Neutrophil (primary cell): ENCODE measurements around the gene SURF1.

Experiments
- H3K27ac ChIP-seq: fragments of 200-600 bp; sonication (generic); 2 replicates; pipeline ENCODE4 v1.5.1; 2016; ENCODE audit warnings: mild to moderate bottlenecking, moderate library complexity
- H3K27me3 ChIP-seq: fragments of 200-600 bp; sonication (generic); 2 replicates; pipeline ENCODE4 v1.6.0; 2016; ENCODE audit warnings: mild to moderate bottlenecking
- H3K36me3 ChIP-seq: fragments of 200-600 bp; sonication (generic); 2 replicates; pipeline ENCODE4 v1.5.1; 2017
- H3K4me1 ChIP-seq, 2 experiments: fragments of 200-600 bp in 1 of 2; sonication (generic) in 1 of 2; 1 replicate in 1 of 2; 2 replicates in 1 of 2; pipeline versions ENCODE4 v1.5.1 to v1.6.1; 2013 to 2016; ENCODE audit warnings: low read depth in 1 of 2, low read length in 1 of 2, mild to moderate bottlenecking in 1 of 2, moderate library complexity in 1 of 2; ENCODE audit not compliant: control insufficient read depth in 1 of 2, insufficient read depth in 1 of 2
- H3K4me3 ChIP-seq, 2 experiments: fragments of 200-600 bp in 1 of 2; sonication (generic) in 1 of 2; 1 replicate in 1 of 2; 2 replicates in 1 of 2; pipeline ENCODE4 v1.5.1; 2013 to 2016; ENCODE audit warnings: low read depth in 1 of 2, low read length in 1 of 2, mild to moderate bottlenecking in 1 of 2, moderate library complexity in 1 of 2
- H3K9me3 ChIP-seq: fragments of 200-600 bp; sonication (generic); 2 replicates; pipeline ENCODE4 v1.5.1; 2016
- TF ChIP-seq, protein P1 (sequence below): fragments of 200-600 bp; sonication (generic); IDR thresholded peaks from 2 replicates; pipeline ENCODE4 v1.5.1; 2016; ENCODE audit warnings: antibody characterized with exemption

The SURF1 gene

DNA sequence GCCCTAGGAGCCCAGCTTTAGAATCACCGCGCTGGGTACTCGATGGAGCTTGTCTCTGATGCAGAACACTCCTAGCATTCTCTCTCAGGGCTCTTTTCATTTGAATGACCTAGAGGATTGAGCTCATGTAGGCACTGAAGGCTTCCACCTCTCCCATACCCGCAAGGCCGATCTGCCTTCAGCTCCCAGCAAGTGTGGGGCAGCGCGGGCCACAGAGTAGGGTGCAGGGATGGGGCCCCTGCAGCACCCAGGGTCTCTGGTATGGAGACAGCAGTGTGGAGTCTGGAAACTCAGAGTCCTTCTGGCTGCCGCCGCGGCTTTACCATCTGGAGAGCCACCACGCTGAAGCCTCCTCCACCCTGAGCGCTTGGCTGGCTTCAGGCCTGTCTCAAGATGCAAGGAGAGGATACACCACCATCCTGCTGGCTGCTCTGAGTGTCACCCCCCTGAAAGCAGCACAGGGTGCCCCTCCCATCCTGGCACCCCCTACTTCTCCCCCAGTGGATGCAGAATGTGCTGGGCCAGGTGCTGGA is 32.8 kb upstream of the SURF1 start:
- no peaks in the 10 kb centered on the region for H3K4me1 ChIP-seq
- no peaks in the 10 kb centered on the region for H3K36me3 ChIP-seq
- H3K9me3 ChIP-seq: no peaks in the 10 kb centered on the region
- TF ChIP-seq, protein P1, sequence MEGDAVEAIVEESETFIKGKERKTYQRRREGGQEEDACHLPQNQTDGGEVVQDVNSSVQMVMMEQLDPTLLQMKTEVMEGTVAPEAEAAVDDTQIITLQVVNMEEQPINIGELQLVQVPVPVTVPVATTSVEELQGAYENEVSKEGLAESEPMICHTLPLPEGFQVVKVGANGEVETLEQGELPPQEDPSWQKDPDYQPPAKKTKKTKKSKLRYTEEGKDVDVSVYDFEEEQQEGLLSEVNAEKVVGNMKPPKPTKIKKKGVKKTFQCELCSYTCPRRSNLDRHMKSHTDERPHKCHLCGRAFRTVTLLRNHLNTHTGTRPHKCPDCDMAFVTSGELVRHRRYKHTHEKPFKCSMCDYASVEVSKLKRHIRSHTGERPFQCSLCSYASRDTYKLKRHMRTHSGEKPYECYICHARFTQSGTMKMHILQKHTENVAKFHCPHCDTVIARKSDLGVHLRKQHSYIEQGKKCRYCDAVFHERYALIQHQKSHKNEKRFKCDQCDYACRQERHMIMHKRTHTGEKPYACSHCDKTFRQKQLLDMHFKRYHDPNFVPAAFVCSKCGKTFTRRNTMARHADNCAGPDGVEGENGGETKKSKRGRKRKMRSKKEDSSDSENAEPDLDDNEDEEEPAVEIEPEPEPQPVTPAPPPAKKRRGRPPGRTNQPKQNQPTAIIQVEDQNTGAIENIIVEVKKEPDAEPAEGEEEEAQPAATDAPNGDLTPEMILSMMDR: no peak
- no peak overlapping the region for H3K4me3 ChIP-seq
- no peak overlapping the region for H3K27ac ChIP-seq
- H3K27me3 ChIP-seq: peaks cover 5% of the 10 kb centered on the region

DNA sequence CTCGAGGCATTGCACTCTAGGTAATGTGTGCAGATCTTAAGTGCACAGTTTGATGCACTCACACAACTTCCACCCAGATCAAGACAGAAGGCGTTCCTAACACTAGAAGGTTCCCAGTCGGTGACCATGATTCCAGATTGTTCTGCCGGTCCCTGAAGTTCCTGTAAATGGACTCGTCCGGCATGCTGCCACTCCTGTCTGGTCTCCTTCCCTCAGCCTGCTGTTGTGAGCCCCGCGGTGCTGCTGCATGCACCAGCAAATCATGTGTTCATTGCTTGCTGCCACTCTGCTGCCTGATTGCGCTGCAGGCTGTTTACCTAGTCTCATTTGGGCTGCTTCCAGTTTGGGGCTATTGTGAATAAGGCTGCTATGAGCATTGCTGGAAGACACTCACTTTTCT is 31.4 kb upstream of the SURF1 start:
- Histone ChIP-seq H3K27me3 (no peaks in the 10 kb centered on the region), H3K4me3 (no peak overlapping the region), H3K9me3 (no peaks in the 10 kb centered on the region), H3K4me1 (no peaks in the 10 kb centered on the region), H3K27ac (no peak overlapping the region), H3K36me3 (no peaks in the 10 kb centered on the region)
- TF ChIP-seq, protein P1: no peak

DNA sequence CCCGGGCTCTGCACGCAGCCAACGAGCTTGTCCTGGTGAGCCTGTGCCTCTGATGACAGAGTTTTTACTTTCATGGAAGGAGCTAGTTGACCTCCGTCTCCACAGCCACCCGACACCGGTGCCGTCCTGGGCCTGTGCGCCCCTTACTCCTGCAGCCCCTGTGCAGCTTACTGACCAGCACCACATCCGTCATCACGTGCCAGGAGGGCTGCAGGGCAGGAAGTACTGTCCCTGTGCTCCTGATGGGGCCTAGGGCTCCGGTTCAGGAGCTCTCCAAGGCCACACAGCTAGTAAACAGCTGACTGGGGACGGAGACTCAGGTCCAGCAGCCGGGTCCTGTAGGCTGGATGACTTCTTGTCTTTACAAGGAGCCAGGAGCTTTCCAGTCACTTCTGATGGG is 30.1 kb upstream of the SURF1 start:
- no peaks in the 10 kb centered on the region for H3K36me3 ChIP-seq

DNA sequence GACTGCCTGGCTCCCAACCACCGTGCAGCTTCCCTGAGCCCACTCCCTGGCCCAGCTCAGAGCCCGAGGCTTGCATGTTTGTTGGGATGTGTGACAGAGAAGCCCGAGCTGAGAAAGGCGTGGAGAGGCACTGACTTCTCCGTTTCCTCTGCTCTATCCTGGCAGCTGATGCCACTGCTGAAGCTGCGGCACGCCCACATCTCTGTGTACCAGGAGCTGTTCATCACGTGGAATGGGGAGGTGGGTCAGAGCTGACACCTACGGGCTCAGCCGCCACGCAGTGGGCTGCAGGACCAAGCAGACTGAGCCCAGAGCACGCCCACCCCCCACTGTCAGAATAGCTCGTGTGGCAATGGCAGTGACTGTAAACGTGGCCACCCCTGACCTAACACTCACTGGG is 29.2 kb upstream of the SURF1 start:
- no peaks in the 10 kb centered on the region for H3K27me3 ChIP-seq
- TF ChIP-seq, protein P1: no peak
- H3K36me3 ChIP-seq: no peaks in the 10 kb centered on the region
- no peaks in the 10 kb centered on the region for H3K4me1 ChIP-seq
- no peaks in the 10 kb centered on the region for H3K9me3 ChIP-seq
- no peak overlapping the region for H3K4me3 ChIP-seq
- H3K27ac ChIP-seq: no peak overlapping the region

More for the DNA sequence above, 30.1 kb upstream of the SURF1 start:
- no peak overlapping the region for H3K27ac ChIP-seq
- no peak overlapping the region for H3K4me3 ChIP-seq
- H3K4me1 ChIP-seq: no peaks in the 10 kb centered on the region
- TF ChIP-seq, protein P1: no peak
- no peaks in the 10 kb centered on the region for H3K27me3 ChIP-seq
- H3K9me3 ChIP-seq: no peaks in the 10 kb centered on the region

DNA sequence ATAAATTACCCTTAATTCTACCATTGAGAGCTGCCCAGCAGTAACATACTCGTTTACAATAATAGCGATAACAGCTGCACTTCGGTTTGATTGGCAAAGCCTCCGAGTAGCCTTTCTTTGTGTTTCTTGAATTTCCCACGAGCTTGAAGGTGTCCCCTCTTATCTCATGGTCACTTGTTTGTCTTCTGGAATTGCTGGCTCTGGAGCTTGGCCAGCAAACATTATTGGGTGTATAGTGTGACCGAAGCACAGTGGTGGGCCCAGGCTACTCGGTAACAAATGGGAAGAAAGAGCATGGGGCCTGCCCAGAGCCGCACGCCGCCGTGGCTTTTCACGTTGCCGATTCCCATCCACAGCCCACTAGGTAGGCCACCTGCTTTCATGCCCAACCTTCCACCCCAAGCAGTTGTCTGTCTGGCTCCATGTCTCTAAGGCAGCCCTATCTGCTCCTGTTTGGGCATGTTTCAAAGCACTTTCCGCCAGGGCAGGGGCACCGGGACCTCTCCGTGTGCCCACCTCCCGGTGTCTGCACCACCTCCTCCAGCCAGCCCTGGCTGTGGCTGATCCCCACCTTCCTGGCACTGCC is 28.5 kb upstream of the SURF1 start:
- Histone ChIP-seq H3K27ac (no peak overlapping the region), H3K4me3 (no peak overlapping the region), H3K4me1 (no peaks in the 10 kb centered on the region), H3K36me3 (no peaks in the 10 kb centered on the region), H3K9me3 (no peaks in the 10 kb centered on the region), H3K27me3 (no peaks in the 10 kb centered on the region)
- TF ChIP-seq, protein P1: no peak
